ENCODE results near the gene IPCEF1.
A peak's percentile ranks its signal among the peaks of the same experiment; 100 is the strongest.
"Not testable (repeated sequence)": the region's sequence is repeated elsewhere in the genome, so short reads cannot be mapped to it uniquely, and the experiment has no call there.

Gene IPCEF1

DNA sequence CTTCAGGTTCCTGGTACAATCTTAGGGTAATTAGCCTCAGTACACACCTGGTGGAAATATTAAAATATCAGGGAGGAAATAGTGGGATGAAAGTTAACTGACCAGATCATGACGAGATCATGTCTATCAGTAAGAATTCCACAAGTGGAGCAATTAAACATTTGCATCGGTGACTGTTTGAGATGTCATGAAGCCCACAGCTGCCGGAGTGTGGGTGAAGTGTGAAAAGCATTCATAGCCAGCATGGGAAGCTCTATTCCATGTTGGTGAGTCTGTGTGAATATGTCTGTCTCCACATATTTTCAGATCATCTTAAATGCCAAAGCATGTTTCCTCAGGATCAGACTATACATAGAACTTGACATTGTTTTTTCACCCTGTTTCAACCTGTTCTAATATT lies 142.8 kb downstream of the IPCEF1 start:
- no peak for DNase-seq

DNA sequence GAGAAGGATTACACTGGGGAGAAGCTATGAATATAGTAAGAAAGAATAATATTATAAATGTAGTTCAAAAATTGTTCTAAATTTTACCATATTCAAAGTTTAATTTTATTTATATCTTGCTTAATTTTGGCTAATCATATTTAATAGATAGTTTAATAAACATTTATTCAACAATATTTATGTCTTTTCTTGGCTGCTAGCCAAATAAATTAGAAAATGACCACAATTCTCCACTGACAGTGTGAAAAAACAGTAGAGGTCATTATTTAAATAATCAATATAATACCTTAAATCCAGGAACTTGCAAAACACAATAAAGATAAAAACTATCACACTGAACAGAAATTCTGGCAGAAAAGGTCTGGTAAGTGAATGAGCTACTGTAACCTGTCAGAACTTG lies 145.9 kb downstream of the IPCEF1 start:
- no peak for DNase-seq

GRCh38 chr6:154209555-154209954 lies 147.0 kb downstream of the IPCEF1 start:
- no peak for DNase-seq

GRCh38 chr6:154206996-154207395 lies 149.6 kb downstream of the IPCEF1 start:
- no peak for DNase-seq

- DNase-seq = no peak
These were observed 150.5 kb downstream of the IPCEF1 start for GRCh38 chr6:154206141-154206540.

GRCh38 chr6:154202958-154203357 lies 153.6 kb downstream of the IPCEF1 start:
- no peak for DNase-seq

GRCh38 chr6:154202339-154202738 lies 154.3 kb downstream of the IPCEF1 start:
- DNase-seq = no peak

- not testable (repeated sequence) for DNase-seq
These were observed 154.9 kb downstream of the IPCEF1 start for GRCh38 chr6:154201688-154202087.

GRCh38 chr6:154197196-154197860 lies 159.3 kb downstream of the IPCEF1 start:
- peak; percentile 64 for DNase-seq

GRCh38 chr6:154196333-154196885 lies 160.2 kb downstream of the IPCEF1 start:
- no peak for DNase-seq

DNA sequence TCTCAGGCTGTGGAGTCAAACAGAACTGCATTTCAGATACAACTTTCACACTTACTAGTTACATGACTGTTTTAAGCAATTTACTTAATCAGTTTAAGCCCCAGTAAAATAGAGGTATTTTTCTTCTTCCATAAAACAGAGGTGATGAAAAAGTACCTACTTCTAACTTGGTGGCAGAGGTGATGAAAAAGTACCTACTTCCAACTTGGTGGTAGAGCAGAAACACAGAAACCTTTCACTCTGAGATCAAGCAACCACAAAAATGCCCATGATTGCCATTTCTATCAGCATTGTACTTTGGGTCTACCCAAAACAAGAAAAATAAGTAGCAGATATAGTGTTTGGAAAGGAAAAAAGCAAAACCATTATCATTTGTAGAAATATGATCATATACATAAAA lies 168.9 kb downstream of the IPCEF1 start:
- DNase-seq = no peak

DNA sequence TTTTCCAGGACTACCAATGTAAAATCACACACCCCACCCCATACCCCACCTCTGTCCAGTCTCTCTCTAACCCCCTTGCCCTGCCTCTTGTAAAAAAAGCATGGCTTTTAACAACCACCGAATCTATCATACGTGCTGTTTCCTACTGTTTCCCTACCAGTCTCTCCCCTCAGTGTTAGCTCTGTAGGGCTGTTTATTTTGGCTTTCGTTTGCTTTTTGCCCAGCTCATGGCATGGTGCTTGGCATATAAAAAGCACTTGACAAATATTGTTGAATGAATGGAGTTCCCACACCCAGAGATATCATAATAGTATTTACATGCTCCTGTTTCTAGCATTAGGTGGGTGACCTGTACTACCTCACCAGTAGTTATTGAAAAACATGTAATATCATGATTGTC lies 169.4 kb downstream of the IPCEF1 start:
- DNase-seq = no peak

DNA sequence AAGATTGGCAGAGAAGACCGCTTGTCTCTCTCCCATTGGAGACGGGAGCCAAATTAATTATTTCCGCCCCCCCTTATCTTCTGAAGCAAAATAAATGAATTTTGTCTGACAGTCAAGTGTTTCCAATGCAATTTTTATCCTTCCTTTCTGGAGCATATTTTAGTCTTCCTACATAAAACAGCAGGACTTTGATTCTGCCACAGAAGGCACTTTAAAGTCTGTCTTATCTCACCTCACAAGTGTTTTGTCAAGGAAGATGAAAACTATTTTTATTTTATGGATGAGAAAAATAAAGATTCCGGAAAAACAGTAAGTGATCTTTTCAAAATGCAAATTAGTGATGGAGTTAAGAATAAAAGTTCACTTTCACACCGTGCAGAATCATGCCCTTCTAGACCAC lies 177.2 kb downstream of the IPCEF1 start:
- DNase-seq = no peak

DNA sequence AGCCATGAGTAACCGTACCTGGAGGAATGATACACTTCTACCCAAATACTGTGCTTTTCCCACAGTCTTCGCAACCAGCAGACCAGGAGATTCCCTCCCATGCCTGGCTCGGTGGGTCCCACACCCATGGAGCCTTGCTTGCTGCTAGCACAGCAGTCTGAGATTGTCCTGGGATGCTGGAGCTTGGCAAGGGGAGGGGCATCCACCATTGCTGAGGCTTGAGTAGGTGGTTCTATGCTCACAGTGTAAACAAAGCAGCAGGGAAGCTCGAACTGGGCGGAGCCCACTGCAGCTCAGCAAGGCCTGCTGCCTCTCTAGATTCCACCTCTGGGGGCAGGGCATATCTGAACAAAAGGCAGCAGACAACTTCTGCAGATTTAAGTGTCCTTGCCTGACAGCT lies 184.2 kb downstream of the IPCEF1 start:
- not testable (repeated sequence) for DNase-seq

DNA sequence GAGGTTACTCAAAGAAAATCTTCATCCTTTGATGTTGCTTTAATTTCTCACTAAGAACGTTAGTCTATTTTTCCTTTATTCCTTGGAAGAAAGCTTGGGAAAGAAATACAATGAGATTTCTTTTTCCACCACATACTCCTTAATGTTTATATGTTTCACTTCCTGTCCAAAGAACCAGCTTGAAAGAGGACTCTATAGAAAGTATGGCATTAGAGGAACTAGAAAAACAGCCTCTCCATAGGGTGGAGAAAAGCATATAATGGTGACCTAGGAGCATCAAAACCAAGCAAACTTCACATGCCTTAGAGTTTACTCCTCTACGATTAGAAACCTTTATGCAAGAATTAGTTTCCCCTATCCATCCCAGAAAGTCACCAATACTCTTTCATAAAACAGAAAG lies 186.5 kb downstream of the IPCEF1 start:
- no peak for DNase-seq

DNA sequence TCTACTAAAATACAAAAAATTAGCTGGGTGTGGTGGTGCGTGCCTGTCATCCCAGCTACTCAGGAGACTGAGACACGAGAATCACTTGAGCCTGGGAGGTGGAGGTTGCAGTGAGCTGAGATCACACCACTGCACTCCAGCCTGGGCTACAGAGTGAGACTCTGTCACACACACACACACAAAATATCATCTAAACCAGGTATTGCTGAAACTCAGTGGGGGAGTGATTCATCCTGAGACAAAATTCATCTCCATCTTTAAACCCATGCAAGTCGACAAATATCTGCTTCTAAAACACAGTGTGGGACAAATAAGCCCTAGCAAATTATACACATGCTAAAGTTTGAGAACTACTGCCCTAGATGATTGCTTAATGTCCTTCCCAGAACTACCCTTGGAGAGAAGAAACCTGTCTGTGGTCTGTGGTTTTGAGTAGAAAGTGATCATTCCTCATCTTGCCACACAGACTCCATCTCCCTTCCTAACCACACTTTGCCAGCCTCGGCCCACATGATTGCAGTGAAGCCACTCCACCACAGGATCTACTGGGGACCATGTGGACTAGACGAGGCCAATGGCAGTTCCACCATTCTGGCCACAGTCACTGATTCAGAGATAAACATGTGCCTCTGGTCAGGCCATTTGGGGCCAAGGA lies 187.3 kb downstream of the IPCEF1 start:
- no peak for DNase-seq

DNA sequence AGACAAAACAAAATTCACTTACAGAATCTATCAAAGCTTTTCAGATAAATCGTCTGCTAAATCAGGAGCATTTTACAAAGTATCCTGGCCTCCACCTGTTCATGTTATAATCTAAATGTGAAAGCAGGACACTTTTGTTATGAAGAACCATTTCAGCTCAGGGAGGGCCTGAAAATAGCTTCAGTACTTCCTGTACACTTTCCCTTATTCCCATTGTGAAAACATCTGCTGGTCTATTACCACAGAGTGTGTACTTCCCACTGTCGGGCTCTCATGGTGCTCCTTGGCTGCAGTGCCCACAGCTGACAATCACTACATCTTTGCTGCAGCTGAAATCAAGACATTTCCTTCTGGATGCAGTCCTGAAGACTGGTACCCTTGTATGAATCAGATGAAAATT lies 189.5 kb downstream of the IPCEF1 start:
- no peak for DNase-seq

- DNase-seq = no peak
These were observed 190.5 kb downstream of the IPCEF1 start for GRCh38 chr6:154166140-154166539.

- no peak for DNase-seq
These were observed 191.1 kb downstream of the IPCEF1 start for GRCh38 chr6:154165478-154165877.

- DNase-seq = peak; percentile 82
These were observed 192.2 kb downstream of the IPCEF1 start for GRCh38 chr6:154164397-154164796.

DNA sequence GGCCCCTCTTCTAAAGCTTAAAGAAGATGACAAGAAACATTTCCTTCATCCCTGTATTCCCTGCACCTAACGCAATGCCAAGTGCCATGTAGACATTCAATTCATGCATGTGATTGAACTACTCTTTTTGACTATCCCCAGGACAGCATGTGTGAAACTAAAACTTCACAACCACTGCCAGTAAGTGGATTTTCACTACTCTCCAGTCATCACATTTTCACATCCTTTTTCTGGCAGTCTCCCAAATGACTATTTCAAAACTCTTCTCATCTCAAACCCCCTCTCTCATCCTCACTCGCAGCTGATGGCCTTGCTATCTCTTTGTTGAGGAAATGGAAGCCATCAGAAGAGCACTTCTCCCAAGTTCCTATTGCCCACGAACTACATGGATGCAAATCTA lies 194.9 kb downstream of the IPCEF1 start:
- DNase-seq = no peak

DNA sequence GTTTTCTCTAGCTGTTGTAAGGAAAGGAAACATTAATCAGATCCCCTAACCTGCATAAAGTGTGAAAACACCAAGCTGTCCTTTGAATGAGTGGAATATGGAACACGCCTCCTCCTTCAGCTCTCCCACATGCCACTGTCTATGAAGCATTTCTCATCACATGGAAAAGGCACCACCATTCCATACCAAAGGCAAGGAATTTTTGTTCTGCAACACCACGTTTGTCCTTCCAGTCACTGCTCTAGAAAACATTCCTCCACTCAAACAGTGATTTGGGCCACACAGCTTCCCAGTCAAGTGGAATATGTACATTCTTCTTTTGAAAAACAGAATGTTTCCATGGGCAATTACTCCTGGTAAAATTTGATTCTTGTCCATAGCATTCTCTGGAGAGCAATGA lies 197.5 kb downstream of the IPCEF1 start:
- no peak for DNase-seq

DNA sequence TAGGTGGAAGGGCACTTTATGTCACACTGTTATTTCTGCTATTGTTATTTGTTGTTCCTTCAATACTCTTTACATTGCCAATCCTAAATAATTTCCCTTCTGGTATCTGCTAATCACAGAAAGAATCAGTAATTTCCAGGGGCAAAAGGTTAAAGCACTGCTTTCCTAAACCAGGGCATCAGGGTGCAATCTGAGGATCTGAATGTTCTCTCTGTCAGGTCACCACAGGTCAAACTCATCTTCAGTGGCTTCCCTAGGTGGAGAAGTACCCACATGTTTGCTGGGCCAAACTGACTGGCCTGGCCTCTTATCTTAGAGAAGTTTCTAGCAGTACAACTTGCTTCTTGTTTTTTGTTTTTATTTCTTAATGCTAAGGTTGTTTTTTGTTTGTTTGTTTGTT lies 198.9 kb downstream of the IPCEF1 start:
- no peak for DNase-seq

DNA sequence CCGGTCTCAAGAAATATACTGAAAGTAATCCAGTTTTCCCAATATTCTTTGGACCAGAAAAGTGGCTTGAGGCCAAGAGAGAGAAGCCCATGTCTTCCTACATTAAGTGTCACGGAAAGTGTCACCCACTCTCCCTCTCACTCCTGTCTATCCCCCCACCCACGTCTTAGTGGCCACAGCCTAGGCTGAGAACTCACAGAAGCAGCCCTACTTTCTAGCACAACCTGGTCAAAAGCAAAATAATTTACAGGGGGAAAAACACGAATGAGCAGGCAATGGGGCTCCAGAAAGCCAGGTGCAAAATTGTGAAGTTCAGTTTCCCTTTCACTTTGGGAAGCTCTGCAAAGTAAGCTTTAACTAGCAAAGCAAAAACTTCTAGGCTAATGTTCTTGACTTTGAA lies 199.5 kb downstream of the IPCEF1 start:
- no peak for DNase-seq

All from fibroblast of upper back skin (primary cell).